Fibroblast of villous mesenchyme (primary cell): ENCODE data around the gene NSMCE1. TPM values are rescaled to one million over a fixed set of nuclear protein-coding genes. Genes with fewer than 3 reads are reported as not detected.

Experiments
- DNase-seq: peaks from one replicate; pipeline ENCODE4 v3.0.0-alpha.2; 2010; ENCODE audit warnings: low read depth
- H3K4me3 ChIP-seq: 2 replicates; pipeline ENCODE4 v1.5.1; 2011; ENCODE audit warnings: low read depth, mild to moderate bottlenecking, low read length
- CTCF ChIP-seq: IDR thresholded peaks from 2 replicates; pipeline ENCODE4 v1.5.1; 2012; ENCODE audit warnings: low read depth, mild to moderate bottlenecking, low read length; ENCODE audit not compliant: insufficient read depth
- total RNA-seq: library from RNA; depleted of rRNA; stranded (reverse); fragments of >200 nt; gene quantifications from 2 replicates; pipeline ENCODE4 v1.2.3, GENCODE V29; 2012

Gene NSMCE1
- total RNA-seq, 1 donor = 69.1 TPM

- no peak for TF ChIP-seq CTCF
- H3K4me3 ChIP-seq = no peak overlapping the region
- no peak for DNase-seq
These were observed 78.2 kb downstream of the NSMCE1 start for GRCh38 chr16:27190316-27190871.

DNA sequence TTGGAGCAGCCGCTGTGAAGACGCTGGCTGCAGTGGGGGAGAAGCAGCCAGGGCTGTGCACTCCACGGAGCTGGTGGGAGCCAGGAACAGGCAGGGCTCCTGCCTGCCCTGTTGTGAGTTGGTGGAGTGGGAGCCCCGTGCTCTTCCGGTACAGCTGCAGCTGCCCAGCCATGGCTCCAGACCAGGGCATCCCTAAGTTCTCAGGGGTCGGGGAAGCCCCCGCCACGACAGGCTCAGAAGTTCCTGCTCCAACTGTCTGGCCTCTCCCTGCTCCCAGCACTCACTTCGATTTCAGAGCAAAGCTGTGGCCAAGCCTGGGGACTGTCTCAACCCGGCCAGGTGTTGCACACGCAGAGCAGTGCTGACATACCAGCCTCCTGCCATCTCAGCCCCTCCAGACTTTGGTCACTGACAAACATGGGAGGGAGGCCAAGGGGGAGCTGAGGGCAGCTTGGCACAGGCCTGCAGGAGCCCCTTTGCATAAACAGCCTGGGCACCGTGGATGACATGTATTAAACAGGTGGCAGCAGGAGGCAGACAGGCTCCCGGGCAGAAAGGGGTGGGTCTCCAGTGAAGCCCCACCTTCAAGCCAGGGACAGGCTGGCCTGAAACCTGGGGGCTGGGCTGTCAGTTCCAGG is 79.1 kb downstream of the NSMCE1 start:
- TF ChIP-seq CTCF = no peak

DNA sequence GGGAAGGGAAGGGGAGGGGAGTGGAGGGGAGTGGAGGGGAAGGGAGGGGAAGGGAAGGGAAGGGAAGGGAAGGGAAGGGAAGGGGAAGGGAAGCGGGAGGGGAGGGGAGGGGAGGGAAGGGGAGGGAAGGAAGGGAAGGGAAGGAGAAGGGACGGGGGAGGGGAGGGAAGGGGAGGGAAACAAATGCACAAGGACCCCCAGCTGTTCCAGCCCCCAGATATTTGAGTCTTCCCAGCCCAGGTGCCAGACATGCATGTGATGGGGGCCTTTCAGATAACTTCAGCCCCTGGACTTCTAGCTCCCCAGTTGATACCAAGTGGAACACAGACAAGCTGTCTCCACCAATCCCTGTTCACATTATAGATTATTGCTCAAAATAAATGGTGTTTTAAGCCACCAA is 79.9 kb downstream of the NSMCE1 start:
- no peak for TF ChIP-seq CTCF
- DNase-seq = no peak
- no peak overlapping the region for H3K4me3 ChIP-seq

More for the DNA sequence above, 79.1 kb downstream of the NSMCE1 start:
- no peak for DNase-seq
- no peak overlapping the region for H3K4me3 ChIP-seq

DNA sequence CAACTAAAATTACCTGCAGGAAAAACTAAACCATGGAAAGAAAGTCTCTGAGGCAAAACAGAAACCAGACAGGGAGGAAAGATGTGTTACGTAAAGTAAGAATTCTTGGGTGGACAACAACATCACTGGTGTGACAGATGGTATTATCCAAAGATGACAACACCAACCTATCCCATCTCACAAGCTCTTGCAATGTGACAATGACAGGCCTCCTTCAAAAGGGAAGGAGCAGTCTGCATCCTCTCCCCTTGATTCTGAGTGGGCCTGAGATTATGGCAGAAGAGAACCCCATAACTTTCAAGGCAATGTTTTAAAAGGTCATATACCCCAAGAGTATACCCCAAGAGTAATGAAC is 82.8 kb downstream of the NSMCE1 start:
- H3K4me3 ChIP-seq = no peak overlapping the region
- no peak for DNase-seq
- TF ChIP-seq CTCF = no peak

DNA sequence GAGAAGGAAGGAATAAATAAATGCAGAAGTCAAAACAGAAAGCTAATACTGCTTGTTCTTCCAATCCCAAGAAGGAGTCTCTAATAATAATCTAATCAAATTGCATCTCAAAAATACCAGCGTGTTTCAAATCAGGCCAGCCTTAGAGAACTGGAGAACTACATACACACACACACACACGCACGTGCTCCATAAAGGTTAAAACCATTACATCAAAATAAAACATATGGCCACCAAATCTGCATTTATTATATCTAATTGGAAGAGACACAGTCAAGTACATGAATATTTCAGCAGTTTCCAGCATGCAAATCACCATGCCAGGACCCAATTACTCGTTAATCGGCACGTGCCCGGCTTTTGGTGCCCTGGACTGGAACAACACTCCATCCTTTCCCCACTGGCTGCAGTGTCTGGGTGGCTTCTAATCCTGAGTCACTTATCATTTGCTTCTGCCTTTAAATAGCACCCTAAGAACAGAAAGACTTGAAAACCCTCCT is 85.6 kb downstream of the NSMCE1 start:
- H3K4me3 ChIP-seq = no peak overlapping the region
- no peak for DNase-seq
- no peak for TF ChIP-seq CTCF

DNA sequence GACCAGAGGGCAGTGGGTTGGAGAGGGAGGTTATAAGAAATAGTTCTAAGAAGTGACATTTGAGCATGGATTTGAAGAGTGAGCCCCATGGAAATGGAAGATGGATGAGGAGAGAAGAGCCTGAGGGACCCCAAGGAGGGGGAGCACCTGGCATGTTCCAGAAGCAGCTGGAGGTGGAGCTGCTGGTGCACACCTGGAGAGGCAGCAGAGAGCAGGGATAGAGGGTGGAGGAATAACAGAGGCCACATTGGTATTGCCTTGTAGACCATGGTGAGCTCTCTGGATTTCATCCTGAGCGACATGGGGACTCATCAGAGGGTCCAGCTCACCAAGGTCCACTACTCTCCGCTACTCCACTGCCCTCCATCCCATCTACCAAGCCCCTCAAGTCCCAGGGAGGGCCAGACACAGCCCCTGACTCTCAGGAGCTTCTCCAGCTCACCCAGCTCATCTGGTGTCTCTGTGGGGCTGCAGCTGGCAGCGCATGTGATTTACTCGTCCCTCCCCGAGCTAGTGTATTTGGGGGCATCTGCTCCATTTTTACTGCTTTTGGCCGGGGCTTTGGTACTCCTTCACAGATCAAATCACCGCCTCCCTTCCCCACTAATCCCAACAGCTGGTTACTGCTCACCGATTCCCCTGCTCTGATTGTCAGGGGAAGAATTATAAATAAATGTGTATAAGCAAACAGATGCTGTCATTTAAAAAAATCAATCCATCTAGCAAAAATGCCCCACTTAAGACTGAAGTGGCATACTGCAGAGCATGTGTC is 87.4 kb downstream of the NSMCE1 start:
- peak; percentile 2 for TF ChIP-seq CTCF
- DNase-seq = no peak
- no peak overlapping the region for H3K4me3 ChIP-seq
